GM19240 (cell line): Measurements from ENCODE around the gene SLC25A29.
"Not testable (repeated sequence)": the region's sequence is repeated elsewhere in the genome, so short reads cannot be mapped to it uniquely, and the experiment has no call there.

Experiments used
- DNase-seq: peaks from one replicate; pipeline ENCODE4 v3.0.0; 2011; ENCODE audit warnings: low spot score; ENCODE audit not compliant: insufficient read length

SLC25A29 gene, protein sequence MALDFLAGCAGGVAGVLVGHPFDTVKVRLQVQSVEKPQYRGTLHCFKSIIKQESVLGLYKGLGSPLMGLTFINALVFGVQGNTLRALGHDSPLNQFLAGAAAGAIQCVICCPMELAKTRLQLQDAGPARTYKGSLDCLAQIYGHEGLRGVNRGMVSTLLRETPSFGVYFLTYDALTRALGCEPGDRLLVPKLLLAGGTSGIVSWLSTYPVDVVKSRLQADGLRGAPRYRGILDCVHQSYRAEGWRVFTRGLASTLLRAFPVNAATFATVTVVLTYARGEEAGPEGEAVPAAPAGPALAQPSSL

DNA sequence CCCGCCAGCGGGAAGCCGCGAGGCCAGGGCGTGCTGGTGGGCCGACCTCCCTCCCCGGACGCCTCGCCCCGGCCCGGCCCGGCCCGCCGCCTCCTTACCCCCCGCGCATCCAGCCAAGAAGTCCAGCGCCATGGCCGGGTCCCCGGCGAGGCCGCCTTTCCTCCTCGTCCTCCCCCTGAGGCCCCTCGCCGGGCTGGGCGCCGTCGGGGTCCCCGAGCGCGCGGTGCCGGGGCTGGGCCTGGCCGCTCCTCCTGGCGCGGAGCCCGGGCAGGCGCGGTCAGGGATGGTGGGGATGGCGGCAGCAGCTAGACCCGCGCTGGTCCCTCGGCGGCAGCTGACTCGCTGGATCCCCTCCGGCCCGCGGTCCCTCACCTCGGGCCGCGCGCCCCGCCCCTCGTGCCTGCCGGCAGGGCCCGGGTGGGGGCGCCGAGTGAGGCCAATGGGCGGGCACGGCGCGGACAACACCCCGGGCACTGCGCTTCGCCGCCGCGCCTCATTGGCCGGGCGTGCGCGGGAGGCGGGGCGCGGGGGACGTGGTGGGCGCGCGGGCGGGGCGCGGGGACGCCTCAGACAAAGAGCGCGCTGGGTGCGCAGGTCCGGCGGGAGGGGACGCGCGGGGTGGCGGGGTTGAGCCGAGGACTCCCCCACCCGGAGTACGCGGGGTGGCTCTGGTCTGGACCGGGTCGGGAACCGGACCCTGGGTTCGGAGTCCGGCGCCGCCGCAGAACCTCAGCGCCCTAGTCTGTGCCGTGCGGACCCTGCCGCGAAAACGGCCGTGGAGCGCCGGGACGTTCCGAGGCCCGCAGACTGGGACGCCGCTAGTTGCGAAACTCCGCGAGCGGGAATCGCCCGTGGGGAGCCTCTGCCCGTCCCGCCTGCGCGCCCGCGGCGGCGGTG lies at the start of gene SLC25A29:
SLC25A29 (minus strand) TSS at position 344 of the 897 bp plus-strand sequence; CDS start at position 132, 212 bp downstream.
- DNase-seq: peak; percentile 91

DNA sequence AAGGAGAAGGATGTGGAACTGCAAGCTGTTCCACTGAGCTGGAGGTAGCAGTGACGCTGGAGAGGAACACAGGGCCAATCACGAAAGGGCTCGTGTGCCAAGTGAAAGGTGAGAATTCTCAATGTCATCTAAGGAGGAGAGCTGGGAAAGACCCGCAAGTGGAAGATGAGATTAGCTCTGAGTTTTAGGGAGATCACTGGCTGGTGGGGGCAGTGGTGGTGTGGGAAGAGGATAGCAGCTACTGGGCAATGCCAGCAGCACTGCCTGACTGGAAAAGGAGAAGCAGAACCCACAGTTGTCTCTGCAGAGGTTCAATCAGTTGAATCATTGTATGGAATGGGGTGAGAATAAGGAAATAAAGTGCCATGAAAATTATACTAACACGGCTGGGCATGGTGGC lies 44.7 kb upstream of the SLC25A29 start:
- no peak for DNase-seq

DNA sequence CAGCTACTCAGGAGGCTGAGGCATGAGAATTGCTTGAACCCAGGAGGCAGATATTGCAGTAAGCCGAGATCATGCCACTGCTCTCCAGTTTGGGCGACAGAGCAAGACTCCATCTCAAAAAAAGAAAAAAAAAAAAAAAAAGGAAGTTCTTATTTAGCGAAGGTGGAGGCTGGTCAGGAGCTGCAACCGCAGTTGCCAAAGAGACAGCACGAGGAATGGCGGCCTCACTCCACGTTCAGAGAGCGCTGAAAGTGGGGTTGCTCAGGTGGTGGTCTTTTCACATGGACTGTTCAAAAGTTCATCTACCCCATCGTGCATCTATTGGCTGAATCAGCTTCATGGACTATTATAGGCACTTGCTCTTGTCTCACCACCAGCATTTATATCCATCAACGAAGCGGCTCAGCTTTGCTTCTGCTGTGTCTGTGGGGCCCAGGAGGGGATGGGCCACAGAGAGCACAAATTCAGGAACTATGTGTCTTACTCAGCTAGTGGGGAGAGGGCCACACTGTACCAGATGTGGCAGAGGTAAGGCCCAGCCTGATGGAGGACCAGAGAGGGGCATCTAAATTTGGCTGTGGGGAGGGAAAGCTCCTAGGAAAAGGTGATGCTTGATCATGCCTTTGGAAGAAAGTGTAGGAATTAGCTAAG lies 44.2 kb upstream of the SLC25A29 start:
- DNase-seq: no peak

DNA sequence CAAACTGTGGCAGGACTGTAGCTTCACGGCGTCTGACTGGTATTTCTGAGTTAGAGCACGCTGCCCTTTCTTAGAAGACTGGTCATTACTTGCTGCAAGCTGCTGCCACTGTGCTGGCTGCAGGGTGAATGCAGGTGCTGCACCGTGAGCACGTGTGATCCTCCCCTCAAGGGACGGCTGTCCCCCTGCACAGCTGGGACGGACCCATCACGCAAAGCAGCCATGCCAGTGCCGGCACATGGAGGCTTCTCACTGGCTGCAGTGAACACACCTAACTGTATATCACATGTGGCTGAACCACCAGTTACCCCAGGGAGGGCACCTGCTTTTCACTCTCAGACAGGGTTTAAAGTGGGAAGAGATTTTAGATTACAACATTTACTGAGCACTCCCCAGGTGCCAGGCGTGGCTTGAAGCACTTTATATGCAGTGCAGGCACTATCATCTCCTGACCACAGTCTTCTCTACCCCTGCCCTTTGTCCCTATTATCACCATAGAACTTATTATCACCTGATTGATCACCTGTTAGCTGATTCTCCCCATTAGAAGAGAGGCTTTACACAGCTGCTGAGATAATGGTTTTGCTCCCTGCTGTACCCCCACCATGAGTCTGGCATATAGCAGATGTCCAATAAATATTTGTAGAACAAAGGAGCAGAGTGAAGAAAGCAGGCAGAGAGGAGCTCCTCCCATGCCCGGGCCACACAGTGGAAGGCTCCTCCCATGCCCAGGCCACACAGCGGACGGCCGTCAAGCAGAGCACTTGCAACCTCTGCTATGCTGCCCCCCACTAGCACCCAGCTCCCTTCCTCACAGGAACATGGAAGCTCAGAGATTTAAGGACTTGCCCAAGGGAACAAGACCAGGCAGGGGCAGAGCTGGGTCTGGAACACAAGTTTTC lies 42.8 kb upstream of the SLC25A29 start:
- no peak for DNase-seq

DNA sequence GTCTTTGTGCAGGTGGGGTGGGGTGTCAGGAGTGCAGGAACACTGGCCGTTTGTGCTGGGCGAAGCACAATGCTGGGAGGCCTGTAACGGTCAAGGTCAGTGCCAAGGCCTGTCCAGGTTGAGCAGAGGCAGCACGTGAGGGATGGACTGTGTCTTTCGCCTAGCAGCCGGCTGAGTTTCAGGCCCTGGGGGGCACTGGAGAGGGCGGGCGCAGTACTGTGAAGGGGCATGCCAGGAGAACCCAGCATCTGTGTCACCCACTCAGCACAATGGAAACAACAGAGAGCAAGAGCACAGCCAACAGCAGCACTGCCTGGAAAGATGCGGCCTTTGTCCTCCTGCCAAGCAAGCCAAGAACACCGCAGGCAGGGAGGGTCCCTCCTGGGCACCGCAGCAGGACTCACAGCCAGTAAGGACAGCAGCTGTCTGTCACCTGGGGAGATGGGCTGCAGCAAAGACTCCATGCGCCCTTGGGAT lies 42.0 kb upstream of the SLC25A29 start:
- DNase-seq: no peak

DNA sequence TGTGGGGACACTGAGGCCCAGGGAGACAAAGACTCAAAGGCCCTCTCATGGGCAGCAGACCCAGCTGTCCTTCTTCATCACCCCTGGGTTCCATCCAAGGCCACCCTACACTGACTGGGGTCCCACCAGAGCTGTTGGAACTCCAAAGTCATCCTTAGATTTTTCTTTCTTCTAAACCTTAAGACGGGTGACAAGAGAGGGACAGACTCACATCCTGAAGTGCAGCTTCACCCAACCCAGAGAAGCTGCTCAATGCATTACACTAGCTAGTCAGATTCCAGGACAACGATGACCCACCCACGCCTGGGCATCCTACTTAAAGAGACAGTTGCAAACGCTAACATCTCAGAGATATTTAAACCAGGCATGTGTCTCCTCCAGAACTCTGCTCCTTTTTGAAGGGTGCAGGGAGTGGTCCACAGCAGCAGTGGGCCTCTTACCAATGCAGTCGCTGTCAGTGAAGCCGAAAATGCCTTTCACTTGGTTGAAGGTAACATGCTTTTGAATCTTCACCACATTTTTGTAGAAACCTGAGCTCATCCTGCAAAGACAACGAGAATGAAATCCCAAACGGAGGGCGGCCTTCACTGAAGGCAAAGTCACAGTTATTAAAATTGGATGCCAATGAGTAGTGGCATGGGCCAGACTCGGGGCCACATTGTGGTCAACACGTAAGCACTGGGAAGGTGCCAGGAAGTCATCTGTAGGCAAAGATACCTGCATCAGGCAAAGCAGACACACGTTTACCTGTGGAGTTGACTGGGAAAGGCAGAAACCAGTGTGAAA lies 40.3 kb upstream of the SLC25A29 start:
- no peak for DNase-seq

DNA sequence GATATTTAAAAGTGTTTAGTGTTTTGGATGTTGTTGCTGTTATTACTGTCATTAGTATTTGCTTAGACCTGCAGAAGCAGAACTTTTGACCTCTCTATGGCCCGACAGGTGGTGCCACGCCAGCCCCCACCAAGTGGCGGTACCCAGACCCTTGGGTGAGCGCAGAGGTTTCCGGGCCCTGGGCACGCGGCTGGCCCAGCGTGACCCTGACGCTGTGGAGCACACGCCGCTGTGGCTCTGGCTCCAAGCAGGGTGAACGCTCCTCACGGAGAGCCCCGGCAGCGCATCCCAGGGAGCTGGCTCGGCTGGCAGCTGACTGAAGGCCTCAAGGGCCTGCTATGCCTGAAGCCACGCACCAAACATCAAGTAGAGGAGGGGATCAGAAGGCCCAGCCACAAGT lies 39.5 kb upstream of the SLC25A29 start:
- DNase-seq: no peak

DNA sequence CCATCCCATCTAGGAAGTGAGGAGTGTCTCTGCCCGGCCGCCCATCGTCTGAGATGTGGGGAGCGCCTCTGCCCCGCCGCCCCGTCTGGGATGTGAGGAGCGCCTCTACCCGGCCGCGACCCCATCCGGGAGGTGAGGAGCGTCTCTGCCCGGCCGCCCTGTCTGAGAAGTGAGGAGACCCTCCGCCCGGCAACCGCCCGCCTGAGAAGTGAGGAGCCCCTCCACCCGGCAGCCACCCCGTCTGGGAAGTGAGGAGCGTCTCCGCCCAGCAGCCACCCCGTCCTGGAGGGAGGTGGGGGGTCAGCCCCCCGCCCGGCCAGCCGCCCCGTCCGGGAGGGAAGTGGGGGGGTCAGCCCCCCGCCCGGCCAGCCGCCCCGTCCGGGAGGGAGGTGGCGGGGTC lies 38.4 kb upstream of the SLC25A29 start:
- not testable (repeated sequence) for DNase-seq

DNA sequence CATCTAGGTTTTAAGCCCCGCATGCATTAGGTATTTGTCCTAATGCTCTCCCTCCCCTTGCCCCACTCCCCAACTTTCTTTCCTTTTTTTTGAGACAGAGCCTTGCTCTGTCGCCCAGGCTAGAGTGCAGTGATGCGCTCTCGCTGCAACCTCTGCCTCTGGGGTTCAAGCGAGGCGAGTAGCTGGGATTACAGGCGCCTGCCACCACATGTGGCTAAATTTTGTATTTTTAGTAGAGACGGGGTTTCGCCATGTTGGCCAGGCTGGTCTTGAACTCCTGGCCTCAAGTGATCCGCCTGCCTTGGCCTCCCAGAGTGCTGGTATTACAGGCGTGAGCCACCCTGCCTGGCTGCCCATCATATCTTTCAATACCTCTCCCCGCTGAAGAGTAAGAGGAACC lies 36.6 kb upstream of the SLC25A29 start:
- DNase-seq: not testable (repeated sequence)

DNA sequence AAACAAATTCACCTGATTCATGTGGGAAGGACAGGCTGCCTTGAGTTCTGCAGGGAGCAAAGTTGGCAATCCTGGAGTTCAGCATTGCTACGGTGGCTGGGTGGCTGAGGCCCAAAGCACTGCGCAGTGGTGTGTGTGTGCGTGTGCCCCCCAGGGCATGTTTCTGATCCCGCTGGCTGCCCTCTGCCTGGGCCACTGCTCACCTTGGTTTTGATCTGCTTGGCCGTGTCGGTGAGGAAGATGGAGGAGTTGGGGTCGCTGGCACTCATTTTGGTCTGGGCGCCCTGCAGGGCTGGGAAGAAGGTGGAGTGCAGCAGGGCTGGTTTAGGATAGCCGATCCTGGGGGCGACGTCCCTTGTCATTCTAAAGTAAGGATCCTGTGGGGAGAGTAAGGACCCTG lies 36.0 kb upstream of the SLC25A29 start:
- DNase-seq: no peak

DNA sequence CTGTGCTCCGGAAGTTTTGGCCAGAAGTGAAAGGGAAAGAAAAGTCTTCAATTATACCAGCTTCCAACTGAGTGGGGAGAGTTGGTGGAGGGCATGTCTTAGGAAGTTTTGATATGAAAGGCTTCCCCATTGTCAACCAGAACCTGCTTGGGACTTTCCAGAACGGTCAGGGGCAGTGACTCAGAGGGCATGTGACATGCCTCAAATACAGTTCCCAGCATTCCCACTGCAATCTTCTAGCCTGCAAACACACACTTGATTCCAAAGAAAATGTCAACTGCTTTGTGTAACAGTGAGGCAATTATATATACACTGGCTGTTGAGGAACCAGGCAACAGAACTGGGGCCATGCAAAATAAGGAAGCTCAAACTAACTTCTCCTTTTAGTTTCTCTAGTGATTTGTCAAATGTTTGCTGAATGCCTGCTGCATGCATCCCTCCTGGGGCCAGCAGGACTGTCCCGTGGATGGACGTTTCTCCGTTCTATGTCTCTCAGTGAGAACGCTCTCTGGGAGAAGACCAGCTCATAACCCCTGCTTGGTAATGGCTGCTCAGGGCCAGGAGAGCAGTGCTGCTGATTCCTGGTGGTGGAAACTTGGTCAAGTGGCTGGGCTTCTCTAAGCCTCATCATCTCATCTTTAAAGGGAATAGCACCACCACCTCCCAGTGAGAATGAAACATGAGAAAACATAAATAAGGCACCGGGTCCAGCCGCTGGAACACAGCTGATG lies 35.2 kb upstream of the SLC25A29 start:
- DNase-seq: peak; percentile 41

DNA sequence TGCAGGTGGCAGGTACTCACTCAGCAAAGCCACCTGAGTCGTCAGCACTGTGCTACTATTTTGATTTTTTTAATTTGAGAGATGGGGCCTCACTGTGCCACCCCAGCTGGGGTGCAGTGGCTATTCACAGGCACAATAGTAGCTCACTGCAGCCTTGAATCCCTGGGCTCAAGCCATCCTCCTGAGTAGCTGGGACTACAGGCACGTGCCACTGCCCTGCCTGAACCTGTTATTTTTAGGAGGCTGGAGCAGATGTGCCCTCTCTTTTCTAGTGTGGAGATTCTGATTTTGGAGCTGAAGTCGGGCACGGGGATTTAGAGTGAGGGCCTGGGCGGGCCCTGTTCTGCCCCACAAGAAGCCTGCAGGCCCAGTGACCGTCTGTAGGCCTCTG lies 34.2 kb upstream of the SLC25A29 start:
- DNase-seq: no peak

DNA sequence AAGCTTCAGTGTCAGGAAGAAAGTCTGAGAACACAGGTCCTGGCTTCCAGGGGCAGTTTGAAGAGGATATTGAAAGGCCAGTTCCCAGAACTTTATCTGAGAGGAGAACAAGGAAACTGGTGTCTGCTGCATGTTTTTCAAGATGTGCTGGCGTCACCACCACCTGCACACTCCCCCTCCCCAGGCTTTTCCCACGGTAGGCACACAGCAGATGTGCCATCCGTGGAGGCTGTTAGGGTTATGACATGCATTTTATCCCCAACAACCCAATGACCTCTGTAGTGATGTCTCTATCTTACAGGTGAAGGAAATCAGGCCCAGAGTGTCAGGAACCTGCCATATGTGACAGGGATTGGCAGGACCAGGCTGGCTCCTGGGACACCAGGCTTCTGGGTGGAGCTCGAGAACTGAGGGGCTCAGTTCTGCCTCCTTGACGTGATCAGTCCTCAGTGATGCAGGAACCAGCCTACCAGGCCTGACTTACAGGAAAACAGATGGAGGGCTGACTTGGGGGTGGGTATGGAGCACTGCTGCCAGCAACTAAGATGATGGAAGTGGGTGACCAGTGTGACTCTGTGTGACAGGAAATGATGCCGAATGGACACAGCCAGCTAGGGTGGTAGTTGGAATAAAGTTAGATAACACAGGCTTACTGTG lies 33.6 kb upstream of the SLC25A29 start:
- no peak for DNase-seq

DNA sequence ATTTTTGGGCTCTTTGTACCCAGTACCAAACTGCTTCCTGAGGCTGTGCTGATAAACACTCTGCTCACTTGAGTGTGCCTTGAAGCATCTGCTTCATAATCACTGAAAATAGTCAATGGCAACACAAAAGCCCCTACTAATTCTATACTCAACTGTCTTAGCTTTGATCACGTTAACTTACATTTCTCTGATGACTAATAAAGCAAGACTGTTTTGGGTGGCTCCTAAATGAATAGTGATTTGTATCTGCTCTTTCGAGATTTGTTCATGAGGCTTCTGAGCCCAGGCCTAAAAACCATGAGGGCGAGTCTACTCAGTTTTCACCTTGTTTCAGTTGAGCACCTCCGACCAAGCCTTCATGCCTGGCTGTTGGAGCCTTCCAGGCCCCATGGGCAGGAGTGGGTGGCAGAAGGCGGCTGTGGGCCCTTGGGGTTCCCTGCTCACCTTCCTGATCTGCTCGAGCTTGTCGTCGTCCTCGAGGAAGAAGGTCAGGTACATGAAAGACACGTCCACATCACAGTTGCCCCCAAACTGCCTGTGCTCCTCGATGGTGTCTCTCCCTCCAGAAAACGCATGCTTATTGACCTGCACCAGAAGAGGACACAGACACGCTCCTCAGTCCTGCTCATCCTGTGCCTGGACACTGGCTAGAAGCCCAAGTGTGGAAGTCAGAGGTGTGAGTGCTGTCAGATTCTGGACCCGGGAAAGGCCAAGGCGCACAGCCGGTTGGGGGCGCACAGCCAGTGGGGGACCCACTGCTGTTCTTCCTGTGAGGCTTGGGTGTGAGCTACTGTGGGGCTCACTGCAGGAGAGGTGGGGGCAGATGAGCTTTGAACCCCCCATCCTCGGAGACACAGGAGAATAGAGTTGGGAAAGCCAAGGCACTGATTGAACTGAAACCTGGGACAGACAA lies 30.6 kb upstream of the SLC25A29 start:
- DNase-seq: no peak

DNA sequence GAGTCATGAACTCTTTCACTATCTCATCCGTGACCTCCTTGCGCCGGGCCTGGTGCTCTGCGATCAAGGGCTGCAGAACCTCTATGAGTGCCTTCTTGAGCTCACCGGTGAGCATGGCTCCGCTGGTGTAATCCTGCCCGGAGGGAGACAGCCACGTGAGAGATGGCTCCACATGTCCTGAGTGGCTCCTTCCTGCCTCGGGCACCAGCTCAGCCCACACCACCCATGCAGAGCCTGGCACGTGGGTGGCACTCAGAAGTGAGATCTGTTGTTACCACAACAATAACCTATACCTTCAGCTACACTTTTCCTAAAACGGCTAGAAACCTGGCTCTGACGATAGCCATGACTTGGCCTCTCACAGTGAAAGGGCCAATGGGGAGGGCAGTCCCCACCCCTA lies 28.7 kb upstream of the SLC25A29 start:
- no peak for DNase-seq

DNA sequence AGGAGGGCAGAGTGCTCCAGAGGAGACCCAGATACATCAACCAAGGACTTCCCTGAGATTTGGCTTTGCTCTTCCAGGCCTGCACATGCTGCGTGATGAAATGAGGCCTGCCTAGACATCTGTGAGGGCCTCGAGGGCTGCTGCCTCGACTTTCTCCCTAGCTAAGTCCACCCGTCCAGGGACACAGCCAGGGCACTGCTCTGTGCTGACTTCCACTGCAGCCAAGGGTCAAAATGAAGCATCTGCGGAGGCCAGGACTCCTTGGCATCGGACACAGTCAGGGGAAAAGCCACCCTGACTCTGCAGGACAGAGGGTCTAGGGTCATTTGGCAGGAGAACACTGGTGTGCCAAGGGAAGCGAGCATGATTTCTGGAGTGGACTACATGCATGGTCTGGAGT lies 27.6 kb upstream of the SLC25A29 start:
- DNase-seq: no peak

DNA sequence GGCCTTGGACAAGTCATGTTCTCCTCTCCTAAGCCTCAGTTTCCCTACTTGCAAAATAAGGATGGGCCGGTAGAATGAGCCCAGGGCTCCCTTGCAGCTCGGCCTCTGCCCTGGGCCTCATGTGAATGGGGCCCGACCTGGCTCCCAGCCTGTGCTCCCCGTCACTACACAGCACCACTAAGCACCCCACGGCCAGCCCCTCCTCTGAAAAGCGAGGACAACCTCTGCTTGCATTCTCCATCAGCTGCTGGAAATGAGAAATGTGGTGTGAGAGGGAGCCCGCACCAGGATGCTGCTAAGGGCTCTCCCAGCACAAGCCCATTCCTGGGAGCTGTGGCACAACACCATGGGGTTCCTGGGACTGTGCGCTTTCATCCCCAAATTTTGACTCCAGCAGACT lies 27.1 kb upstream of the SLC25A29 start:
- no peak for DNase-seq

DNA sequence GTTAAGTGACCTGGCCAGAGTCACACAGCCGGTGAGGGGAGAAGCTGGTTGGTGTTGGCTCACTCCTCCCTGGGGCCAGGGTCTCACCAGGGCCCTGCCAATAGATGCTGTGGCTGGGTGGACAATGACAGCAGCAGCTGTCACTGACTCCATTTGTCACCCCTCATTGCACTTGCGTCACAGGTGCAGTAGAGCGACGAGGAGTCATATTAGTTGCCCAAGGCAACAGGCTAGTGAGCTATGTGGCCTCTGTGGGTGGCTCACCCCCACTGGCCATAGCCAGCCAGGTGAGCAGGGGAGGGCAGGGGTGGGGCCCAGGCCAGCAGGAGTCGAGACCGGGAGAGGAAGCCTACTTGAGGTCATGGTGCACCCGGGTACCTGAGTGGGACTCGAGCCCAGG lies 26.6 kb upstream of the SLC25A29 start:
- no peak for DNase-seq
